ENCODE results near the gene KCNK16. TPM values are rescaled to one million over a fixed set of nuclear protein-coding genes. Genes with fewer than 3 reads are reported as not detected.

Gene KCNK16
- total and polyA plus RNA-seq, 2 of the 4 experiments (the other 2 are of a cell fraction) = not detected

GRCh38 chr6:39281312-39281980 is 41.1 kb downstream of the KCNK16 start:
- no peak for DNase-seq
- no peaks in the 10 kb centered on the region for H3K9me1 ChIP-seq (ENCODE audit: insufficient read depth, low read length)
- H4K20me1 ChIP-seq (ENCODE audit: insufficient read depth, low read length) = no peaks in the 10 kb centered on the region
- ATAC-seq (ENCODE audit: low read depth) = no peak
- H2BK20ac ChIP-seq (ENCODE audit: low read depth, low read length) = no peak overlapping the region
- H3K14ac ChIP-seq (replicated peaks; ENCODE audit: low read depth, low read length) = no peak overlapping the region
- H3K27ac ChIP-seq (ENCODE audit: insufficient read depth, low read length) = no peak overlapping the region
- H3K4me2 ChIP-seq (ENCODE audit: low read depth, low read length) = no peak overlapping the region
- no peak overlapping the region for H2AFZ ChIP-seq (replicated peaks; ENCODE audit: low read length, poor library complexity)
- H4K91ac ChIP-seq (ENCODE audit: insufficient read depth, low read depth, low read length) = no peak overlapping the region
- H3K4me3 ChIP-seq (ENCODE audit: insufficient read depth, low read depth, low read length) = no peak overlapping the region
- no peak overlapping the region for H3K56ac ChIP-seq (ENCODE audit: extremely low read depth, insufficient read depth, low read length)
- H3K9ac ChIP-seq (ENCODE audit: low read depth, low read length) = no peak overlapping the region
- CTCF ChIA-PET = no interaction called here
- H3K36me3 ChIP-seq (ENCODE audit: control insufficient read depth, insufficient read depth, low read length) = no peaks in the 10 kb centered on the region
- H3K9me3 ChIP-seq (ENCODE audit: control insufficient read depth, insufficient read depth, low read length) = no peaks in the 10 kb centered on the region
- no peak overlapping the region for H3K23ac ChIP-seq (ENCODE audit: low read depth, low read length)
- POLR2A ChIA-PET (ENCODE audit: unreplicated experiment) = no interaction called here
- H2AK5ac ChIP-seq (ENCODE audit: low read depth, low read length) = no peak overlapping the region
- dilution Hi-C loops (cut with HindIII; ENCODE audit: low sequenced_read_pairs, unreplicated experiment) (no loop called here), intact Hi-C loops (cut with micrococcal nuclease) (no loop called here), in situ Hi-C loops (cut with MboI; ENCODE audit: low sequenced_read_pairs) (no loop called here)
- no peak overlapping the region for H3K18ac ChIP-seq (ENCODE audit: low read depth, low read length)
- no peaks in the 10 kb centered on the region for H3K4me1 ChIP-seq (ENCODE audit: control insufficient read depth, insufficient read depth, low read length)
- no peak overlapping the region for H4K5ac ChIP-seq (ENCODE audit: low read depth, low read length)
- no peak overlapping the region for H2BK120ac ChIP-seq (ENCODE audit: low read depth, low read length)
- TF ChIP-seq POLR2A (IDR thresholded peaks at IDR 0.05; ENCODE audit: low read depth, low read length) (no peak), NFE2L2 (IDR thresholded peaks at IDR 0.05; ENCODE audit: low read depth, low read length) (no peak), CEBPB (IDR thresholded peaks at IDR 0.05; ENCODE audit: low read depth, low read length) (no peak), MAZ (IDR thresholded peaks at IDR 0.05; ENCODE audit: borderline replicate concordance, low read depth, low read length) (no peak), BHLHE40 (IDR thresholded peaks at IDR 0.05; ENCODE audit: low read depth, low read length) (no peak), RCOR1 (IDR thresholded peaks at IDR 0.05; ENCODE audit: insufficient replicate concordance, low read length) (no peak), SMC3 (IDR thresholded peaks at IDR 0.05; ENCODE audit: low read depth, low read length) (no peak)
- TF ChIP-seq, protein P1, sequence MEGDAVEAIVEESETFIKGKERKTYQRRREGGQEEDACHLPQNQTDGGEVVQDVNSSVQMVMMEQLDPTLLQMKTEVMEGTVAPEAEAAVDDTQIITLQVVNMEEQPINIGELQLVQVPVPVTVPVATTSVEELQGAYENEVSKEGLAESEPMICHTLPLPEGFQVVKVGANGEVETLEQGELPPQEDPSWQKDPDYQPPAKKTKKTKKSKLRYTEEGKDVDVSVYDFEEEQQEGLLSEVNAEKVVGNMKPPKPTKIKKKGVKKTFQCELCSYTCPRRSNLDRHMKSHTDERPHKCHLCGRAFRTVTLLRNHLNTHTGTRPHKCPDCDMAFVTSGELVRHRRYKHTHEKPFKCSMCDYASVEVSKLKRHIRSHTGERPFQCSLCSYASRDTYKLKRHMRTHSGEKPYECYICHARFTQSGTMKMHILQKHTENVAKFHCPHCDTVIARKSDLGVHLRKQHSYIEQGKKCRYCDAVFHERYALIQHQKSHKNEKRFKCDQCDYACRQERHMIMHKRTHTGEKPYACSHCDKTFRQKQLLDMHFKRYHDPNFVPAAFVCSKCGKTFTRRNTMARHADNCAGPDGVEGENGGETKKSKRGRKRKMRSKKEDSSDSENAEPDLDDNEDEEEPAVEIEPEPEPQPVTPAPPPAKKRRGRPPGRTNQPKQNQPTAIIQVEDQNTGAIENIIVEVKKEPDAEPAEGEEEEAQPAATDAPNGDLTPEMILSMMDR (conservative IDR thresholded peaks at IDR 0.05; ENCODE audit: low read depth, low read length) = no peak
- TF ChIP-seq, protein P2, sequence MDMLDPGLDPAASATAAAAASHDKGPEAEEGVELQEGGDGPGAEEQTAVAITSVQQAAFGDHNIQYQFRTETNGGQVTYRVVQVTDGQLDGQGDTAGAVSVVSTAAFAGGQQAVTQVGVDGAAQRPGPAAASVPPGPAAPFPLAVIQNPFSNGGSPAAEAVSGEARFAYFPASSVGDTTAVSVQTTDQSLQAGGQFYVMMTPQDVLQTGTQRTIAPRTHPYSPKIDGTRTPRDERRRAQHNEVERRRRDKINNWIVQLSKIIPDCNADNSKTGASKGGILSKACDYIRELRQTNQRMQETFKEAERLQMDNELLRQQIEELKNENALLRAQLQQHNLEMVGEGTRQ (IDR thresholded peaks at IDR 0.05; ENCODE audit: low read depth, low read length) = no peak
- no peak overlapping the region for H2BK5ac ChIP-seq (ENCODE audit: low read depth, low read length, poor library complexity, severe bottlenecking)
- H2AK9ac ChIP-seq (replicated peaks; ENCODE audit: low read depth, low read length, poor library complexity) = no peak overlapping the region
- H3K79me1 ChIP-seq (ENCODE audit: low read depth in 1 of 2, low read length in 2 of 2) = no peaks in the 10 kb centered on the region
- H3K4ac ChIP-seq (ENCODE audit: low read depth, low read length) = no peak overlapping the region
- no peak overlapping the region for H2BK15ac ChIP-seq (ENCODE audit: low read depth, low read length)
- WGBS, 2 experiments (ENCODE audit: extremely low coverage in 2 of 2, insufficient read length in 1 of 2) = 60% methylated on average over 5 of the region's 11 CpGs; no CpG with 5 or more reads in 1 of the 2 experiments
- no peaks in the 10 kb centered on the region for H3K27me3 ChIP-seq (ENCODE audit: control insufficient read depth, insufficient read depth, low read length)
- no peak overlapping the region for H4K8ac ChIP-seq (ENCODE audit: low read depth in 2 of 2, low read length in 2 of 2)
- BruUV-seq (replicated peaks) = no TSS peak

Data from IMR-90 (cell line).